NCI-H2081 (cell line): ENCODE data around the gene HSD11B2.

Experiments used
- DNase-seq, 2 experiments: peaks; one replicate each; lab custom pipeline; 2025; lab: John Stamatoyannopoulos, UW

The HSD11B2 gene

DNA sequence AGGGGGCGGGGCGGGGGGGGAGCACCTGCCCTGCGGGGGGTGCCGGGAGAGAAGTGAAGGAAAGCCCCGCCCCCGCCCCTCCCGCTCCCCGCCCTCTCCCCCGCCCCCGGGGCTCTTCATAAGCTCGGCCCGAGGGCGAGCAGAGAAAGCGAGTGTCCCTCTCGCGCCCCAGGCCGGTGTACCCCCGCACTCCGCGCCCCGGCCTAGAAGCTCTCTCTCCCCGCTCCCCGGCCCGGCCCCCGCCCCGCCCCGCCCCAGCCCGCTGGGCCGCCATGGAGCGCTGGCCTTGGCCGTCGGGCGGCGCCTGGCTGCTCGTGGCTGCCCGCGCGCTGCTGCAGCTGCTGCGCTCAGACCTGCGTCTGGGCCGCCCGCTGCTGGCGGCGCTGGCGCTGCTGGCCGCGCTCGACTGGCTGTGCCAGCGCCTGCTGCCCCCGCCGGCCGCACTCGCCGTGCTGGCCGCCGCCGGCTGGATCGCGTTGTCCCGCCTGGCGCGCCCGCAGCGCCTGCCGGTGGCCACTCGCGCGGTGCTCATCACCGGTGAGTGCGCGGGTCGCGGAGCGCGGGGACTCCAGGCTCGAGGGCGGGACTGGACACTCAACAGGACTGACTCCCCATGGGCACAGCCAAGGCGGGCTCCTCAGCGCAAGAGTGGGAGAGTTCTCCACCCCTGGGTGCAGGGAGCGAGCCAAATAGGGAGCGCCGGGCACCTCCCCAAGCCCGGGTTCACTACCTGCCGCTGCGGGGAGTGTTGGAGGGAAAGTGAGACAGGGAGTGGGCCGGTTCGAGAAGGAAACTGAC, at the start of gene HSD11B2:
TSS of gene HSD11B2 (plus strand) at position 145 of the 798 bp plus-strand sequence. CDS start at position 273, 128 bp downstream.
- peak; percentile 46 to 67 for DNase-seq

- no peak for DNase-seq
These were observed 47.6 kb upstream of the HSD11B2 start for GRCh38 chr16:67383284-67383683.

GRCh38 chr16:67384778-67385510, 46.0 kb upstream of the HSD11B2 start:
- DNase-seq: peak; percentile 15 to 36

GRCh38 chr16:67386861-67387455, 44.0 kb upstream of the HSD11B2 start:
- DNase-seq: no peak

DNA sequence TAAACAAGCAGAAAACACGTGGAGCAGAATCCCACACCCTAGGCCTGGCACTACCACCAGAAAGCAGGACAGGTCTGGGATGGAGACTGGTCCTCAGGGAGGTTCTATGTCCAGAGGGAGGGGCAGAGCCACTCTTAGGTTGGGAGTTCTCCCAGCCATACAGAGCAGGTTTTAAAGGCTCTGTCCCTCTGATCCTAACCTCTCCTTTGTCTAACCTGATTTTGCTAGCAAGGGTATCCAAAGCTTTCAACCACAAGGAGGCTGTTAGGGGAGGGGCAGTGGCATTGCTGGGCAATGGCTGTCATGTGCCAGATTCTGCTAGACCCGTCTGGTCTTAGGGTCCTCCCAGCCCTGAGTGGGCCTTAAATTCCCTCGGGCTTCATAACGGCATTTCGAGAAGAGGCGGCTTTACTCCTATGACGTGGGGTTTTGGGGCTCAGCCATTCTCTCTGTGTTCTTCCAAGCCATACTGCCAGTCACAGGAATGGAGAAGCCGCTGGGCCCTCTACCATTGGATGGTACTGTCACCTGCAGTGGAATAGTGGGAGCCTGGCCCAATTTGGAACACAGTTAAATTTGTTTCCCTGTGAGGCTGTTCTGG, 43.3 kb upstream of the HSD11B2 start:
- no peak for DNase-seq

DNA sequence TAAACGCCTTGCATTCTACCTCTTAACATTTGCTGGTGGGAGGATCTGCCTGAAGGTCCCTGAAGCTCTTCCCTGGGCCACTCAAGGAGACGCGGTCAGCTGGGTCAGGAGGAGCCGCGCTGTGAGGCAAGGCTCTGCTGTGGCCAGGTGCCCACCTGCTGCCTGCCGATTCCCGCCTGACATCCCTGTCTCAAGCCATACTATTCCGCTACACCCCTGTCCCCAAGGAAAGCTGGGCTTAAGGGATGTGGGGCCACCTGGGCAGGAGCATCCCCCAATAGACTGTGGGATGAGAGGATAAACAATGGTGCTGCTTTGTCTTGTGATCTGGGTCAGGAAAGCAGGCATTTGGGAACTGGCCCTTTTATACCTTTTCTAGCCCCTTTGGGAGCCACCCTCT, 42.7 kb upstream of the HSD11B2 start:
- DNase-seq: no peak

DNA sequence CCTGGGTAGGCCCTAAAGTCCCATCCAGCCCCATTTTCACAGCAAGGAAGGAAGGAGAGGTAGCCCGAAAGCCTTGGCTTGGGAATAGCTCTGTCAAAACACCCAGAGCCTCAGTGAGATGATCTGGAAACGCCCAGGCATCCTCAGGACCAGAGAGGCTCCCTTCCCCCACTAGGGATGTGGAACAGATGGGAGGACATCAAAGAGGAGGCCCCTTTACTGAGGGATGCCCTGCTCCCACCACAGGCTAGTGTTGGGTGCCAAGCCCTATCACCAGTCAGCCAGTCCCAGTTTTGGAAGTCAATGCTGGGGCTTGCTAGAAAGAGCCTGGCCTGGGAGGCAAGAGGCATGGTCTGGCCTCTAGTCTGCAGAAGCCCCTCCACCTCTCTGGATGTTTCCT, 42.3 kb upstream of the HSD11B2 start:
- DNase-seq: no peak

GRCh38 chr16:67389911-67390815, 40.8 kb upstream of the HSD11B2 start:
- DNase-seq: no peak

DNA sequence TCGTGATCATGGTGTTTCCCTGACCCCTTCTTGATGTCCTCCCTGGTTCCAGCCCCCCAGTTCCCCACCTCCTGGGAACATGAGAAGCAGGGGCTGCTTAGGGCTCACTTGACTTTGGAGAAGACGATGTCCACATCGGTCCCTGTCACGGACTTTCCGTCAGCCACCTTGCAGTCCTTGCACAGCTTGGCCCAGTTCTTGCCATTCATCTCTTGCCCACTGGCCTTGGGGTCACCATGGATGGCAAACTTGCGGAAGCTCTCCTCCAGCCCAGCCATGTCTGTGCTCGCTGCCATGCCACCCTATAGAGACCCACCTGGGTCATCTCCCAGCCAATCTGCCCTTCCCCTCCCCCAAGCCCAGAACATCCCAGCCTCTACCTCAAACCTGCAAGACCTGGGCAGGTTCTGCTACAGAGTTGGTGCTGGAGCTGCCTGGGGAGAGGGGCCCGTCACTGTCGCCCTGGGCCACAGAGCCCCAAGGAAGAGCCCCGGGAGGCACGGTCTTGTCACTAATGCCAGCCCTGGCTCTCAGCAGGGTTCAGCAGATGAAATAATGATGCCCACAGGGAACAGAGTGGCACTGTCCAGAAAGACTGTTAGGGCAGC, 40.0 kb upstream of the HSD11B2 start:
- DNase-seq: no peak

DNA sequence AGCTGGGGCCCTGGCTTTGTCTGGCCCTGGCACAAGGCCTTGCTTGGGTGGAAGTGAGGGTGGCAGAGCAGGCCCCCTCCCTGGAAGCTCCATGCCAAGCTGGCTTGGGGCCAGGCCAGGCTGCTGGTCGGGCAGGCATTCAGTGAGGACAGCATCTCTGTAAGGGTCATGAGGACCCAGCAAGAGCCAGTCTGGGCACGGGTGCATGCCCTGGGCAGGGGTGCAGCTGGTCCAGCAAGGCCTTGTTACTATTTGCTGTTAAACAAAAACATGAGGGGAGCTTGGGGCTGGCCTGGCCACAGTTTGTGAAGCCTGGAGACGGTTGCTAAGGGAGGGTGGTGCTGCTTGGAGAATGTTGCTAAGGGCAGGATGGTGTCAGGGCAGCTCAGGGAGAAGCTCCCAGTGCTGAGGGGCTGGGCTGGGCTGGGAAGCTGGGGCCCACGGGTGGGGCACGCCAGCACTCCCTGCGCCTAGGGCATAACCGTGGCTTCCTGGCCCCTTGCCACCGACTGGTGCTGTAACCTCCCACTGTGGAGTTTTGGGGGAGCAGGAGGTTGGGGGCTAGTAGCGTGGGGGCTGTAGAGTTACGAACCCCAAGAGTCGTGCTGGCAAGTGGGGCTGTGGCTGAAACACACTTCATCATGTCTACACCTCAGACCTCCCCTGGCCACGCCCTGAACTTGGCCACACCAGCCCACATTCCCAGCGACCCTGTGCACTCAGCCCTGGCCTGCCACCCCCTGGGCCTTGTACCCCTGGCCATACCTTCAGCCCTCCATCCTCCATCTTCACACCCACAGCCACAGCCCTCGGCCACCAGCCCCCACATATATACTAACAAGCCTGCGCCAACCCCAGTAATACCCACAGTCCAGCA, 39.3 kb upstream of the HSD11B2 start:
- peak; percentile 15 to 64 for DNase-seq

DNA sequence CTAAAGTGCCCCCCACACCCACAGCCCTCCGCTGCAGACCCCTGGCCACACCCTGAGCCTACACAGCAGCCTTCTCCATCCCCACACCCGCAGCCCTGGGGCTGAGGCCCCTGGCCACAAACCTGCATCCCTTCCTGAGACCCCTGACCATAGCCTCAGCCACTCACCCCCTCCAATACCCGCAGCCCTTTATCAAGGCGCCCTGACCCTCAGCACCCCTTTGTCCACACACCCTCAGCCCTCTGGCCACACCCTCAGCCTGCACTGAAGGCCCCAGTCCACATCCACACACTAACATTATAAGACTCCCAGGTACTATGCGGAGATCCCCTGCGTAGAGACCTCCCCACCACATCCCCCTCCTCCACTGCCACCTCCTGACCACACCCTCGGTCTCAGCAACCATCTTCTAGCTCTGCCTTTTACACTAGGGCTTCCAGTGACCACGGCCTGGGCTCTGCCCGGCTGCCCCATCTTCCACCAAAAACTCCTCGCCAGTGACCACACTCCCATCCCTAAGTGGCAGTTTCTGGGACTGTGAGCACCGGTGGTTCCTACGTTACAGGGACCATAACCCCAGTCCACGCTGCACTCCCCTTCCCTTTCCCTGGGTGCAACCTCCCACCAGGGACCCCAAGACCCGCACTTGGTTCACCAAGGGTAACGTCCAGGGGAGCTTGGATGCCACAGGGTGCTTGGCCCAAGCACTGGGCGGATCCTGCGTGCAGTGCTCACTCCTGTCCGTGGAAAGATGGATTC, 38.4 kb upstream of the HSD11B2 start:
- no peak for DNase-seq

GRCh38 chr16:67393111-67393787, 37.7 kb upstream of the HSD11B2 start, which contains the start of gene TPPP3:
Gene TPPP3 (minus strand): TSS chr16:67393498. CDS start chr16:67391111, 2,387 bp downstream.
- DNase-seq: peak; percentile 63 to 66

DNA sequence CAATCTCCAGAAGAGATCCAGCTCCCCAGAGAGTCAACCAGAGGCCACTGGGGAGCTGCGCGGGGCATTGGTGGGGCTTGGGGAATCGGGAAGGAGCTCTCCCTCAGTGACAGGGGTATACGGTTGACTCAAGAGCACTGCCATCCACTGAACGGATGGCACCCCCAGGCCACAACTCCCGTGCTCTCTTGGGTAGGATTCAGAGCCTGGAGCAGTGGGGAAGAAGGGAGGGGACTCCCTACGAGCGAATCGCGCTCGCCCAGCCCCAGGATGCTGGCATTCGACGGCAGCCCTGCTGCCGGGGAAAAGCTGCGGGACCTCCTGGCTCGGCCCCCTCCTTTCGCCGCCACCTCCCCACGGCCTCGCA, 37.1 kb upstream of the HSD11B2 start:
- DNase-seq: peak; percentile 19 to 24

GRCh38 chr16:67394155-67395104, 36.5 kb upstream of the HSD11B2 start:
- no peak for DNase-seq

DNA sequence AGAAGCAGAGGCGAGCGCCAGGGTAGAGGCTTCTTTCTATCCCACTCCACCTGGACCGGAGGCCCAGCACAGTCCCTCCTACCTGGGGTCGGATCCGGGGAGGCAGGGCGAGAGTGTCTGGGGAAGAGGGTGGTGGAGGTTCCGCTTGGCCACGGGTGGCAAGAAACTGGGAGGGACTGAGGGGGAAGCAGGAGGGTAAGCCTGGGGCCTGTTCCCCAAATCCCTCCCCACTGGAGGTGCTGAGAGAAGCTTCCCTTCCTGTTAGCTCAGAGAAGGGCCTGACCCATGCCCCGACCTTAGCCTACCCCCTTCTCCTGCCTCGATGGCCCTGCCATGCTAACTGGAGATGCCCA, 35.8 kb upstream of the HSD11B2 start:
- no peak for DNase-seq

DNA sequence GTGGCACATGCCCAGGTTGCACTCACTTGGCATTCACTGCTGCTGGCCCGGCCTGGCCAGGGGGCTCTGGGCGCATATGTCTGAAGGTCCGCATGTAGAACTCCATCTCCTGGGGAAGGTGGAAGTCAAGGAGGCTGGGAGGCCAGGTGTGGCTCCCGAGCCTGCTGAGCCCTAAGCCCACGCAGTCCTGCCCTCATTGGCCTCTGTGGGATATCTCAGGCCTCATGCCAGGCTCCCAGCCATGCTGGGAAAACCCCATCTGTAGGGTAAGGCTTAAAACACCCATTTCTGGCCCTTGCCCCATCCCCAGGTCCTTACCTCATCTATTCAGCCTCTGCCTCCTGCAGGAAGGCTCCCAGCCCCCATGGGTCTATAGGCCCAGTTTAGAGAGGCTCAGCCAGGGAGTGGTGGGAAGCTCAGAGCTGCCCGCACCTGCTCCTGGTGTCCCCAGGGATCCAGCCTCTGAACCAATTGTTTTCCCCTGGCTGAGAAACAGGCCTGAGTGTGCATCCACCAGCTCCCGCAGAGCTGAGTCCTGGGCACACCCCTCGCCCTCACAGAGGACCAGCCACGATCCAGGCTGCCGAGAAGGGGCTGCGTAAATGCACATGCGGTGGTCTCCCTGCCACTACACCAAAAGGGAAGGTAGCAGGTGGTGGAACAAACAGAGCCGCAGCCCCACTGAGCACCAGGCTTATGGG, 35.3 kb upstream of the HSD11B2 start:
- peak; percentile 87 to 92 for DNase-seq
